ENCODE measurements around the gene KLRC2.
"Not testable (repeated sequence)": the region's sequence is repeated elsewhere in the genome, so short reads cannot be mapped to it uniquely, and the experiment has no call there.

- not testable (repeated sequence) for TF ChIP-seq CTCF (conservative IDR thresholded peaks at IDR 0.05 in 1 of 2, IDR thresholded peaks at IDR 0.05 in 1 of 2; ENCODE audit: extremely low read depth in 1 of 2, insufficient read depth in 1 of 2, low read depth in 1 of 2, low read length in 2 of 2); EZH2 (IDR thresholded peaks at IDR 0.05; ENCODE audit: borderline replicate concordance, low read length)
These were observed 41.2 kb downstream of the KLRC2 start for GRCh38 chr12:10394531-10395152.
